GM12872 (cell line): Measurements from ENCODE around the gene CROCC2.

Source experiments
- CTCF ChIP-seq: IDR thresholded peaks from 3 replicates; pipeline ENCODE4 v1.5.1; 2011; ENCODE audit warnings: low read depth, mild to moderate bottlenecking, low read length, moderate library complexity; ENCODE audit not compliant: insufficient read depth

Gene CROCC2

GRCh38 chr2:240983996-240984498, 77.9 kb downstream of the CROCC2 start:
- TF ChIP-seq CTCF = no peak

DNA sequence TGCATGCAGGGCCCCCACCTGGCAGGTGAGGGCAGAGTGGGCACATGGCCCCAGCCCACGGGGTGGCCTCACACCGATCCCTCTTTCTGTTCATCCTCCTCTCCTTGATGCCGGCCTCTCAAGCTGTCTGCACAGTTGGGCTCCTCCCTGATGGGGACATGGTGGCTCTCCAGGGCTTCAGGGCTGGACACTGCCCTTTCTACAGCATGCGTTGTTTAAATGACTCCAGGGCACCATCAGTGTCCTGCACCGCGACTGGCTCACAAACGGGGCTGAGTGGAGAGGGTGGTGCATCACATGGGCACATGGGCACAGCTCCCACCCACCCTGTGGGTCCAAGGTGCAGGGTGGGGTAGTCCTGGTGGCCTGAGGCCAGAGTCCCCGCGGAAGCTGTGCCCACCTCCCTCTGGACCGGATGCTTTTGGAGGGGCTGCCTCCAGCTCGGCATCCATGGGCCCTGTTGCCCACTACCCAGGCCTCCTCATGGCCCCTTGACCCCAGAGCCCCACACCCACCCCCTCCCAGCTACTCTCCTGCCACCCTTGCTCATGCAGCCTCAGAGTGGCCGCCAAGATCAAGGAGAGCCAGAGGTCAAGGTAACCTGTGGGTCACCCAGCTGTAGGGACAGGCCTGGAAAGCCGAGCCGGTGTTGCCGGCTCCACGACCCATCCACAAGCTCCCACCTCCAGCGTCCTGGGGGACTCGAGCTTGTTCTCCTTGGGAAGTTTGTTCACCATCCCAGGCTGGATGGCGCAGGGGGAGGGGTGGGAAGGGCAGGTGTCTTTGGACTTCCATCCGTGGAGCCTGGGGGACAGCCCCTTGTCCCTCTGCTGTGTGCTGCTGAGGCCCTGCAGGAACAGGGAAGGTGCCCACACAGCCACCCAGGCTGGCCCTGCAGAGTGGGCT, 80.0 kb downstream of the CROCC2 start:
- TF ChIP-seq CTCF = no peak

GRCh38 chr2:240986787-240987411, 80.8 kb downstream of the CROCC2 start:
- TF ChIP-seq CTCF = no peak

- no peak for TF ChIP-seq CTCF
Measured at GRCh38 chr2:240987588-240987987, 81.5 kb downstream of the CROCC2 start.

DNA sequence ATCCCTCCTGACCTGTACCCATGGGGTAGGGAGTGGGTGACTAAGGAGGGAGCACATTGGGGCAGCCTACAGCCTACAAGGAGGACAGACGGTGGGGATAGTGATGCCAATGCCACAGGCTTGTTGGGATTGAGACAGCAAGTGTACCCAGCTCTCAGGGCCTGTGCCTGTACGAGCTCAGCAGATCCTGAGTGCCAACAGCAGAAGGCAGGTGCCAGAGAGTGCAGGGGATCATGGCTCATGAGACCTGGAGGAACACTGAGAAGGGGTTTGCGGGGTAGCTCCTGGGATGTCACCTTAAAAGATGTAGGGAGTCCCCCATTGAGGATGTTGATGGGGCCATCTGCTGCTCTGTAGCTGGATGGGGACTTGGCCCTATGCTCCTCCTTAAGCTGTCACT, 82.0 kb downstream of the CROCC2 start:
- TF ChIP-seq CTCF = no peak

DNA sequence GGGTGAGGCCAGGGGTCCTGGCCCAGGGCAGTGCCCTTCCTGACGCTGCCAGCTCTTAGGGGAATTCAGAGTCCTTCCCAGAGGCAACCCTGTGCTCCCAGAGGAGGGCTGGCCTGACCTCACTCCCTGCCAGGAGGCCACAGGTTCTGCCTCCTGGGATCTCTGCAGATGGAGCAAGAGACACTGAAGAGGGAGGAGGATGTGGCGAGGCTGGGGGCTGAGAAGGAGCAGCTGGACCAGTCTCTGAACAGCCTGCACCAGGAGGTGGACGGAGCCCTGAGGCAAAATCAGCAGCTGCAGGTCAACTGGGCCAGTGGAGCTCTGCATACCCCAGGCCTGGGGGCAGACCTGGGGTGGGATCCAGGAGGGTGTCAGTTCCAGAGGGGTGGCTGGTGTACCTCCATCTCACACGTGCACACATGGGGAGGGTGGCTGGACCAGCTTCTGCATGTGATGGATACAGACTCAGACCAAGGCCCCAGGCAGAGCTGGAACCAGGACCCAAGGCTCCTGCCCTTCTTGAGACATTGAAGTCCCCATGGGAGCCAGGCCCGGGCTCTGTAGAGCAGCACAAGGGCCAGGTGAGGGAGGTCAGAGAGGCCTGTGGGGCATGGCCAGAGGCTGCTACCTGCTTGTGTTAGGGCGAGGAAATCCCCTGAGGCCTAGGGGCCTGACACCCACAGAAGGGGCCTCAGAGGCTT, 82.6 kb downstream of the CROCC2 start:
- no peak for TF ChIP-seq CTCF

DNA sequence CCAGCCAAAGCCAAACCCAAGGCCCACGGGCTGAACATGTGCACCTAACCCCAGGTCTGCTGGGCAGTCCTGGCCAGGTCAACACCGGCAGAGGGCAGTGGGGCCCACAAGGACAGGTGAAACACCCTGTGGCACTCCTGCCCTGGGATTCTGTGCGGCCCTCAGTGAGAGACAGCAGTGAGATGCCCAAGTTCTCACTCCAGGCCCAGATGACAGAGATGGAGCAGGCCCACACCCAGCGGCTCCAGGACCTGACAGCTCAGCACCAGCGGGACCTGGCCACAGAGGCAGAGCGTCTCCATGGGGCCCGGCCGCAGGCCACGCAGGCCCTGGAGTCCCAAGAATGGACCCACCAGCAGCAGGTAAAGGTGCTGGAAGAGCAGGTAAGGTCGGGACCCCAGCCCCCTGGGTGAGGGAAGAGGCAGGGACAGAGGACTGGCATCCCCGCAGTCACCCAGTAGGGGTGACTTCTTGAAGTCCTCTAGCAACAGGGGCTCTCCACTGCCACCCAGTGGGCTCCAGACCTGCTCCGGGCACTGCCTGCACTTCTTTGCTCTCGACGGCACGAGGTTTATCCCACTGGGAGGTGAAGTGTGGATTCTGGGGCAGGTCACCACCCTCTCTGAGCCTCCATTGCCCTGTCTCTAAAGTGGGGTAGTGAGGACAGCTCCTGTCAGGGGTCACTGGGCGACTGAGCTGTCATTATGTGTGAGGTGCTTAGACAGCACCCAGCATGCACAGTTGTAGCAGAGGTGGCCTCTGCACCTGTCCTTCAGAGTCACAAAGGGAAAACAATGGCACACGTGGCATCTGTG, 83.5 kb downstream of the CROCC2 start:
- TF ChIP-seq CTCF = peak; percentile 64
